WI38 (cell line): ENCODE measurements around the gene PIK3C2B.

Experiments used
- H3K4me3 ChIP-seq: 2 replicates; pipeline ENCODE4 v1.5.1; 2011; ENCODE audit warnings: low read depth, mild to moderate bottlenecking, control low read depth, low read length
- CTCF ChIP-seq: IDR thresholded peaks from 2 replicates; pipeline ENCODE4 v1.5.1; 2012; ENCODE audit warnings: low read depth, mild to moderate bottlenecking, control low read depth, low read length

Gene PIK3C2B

GRCh38 chr1:204448991-204449677 lies 45.5 kb downstream of the PIK3C2B start:
- no peak for TF ChIP-seq CTCF
- no peak overlapping the region for H3K4me3 ChIP-seq

- no peak overlapping the region for H3K4me3 ChIP-seq
- no peak for TF ChIP-seq CTCF
Measured at GRCh38 chr1:204448344-204448964, 46.2 kb downstream of the PIK3C2B start.

GRCh38 chr1:204447736-204448135 lies 46.9 kb downstream of the PIK3C2B start:
- no peak for TF ChIP-seq CTCF
- H3K4me3 ChIP-seq, result no peak overlapping the region

DNA sequence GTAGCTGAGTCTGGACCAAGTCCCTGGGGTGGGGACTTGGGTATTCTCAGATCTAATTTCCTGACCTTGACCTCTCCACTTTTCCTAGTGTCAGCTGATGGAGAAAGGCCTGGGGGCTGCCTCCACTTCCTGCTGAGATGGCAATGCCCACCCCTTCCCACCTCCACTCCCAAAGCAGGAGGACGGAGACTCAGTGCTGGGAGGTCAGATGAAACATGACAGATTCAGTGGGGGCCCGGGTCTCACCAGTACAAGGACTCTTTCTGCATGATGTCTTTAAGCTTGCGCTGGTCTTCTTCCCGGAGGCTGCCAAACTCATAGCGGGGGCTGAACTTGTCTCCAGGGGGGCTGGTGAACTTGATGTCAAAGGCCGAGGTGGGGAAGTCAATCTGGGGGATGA lies 47.4 kb downstream of the PIK3C2B start:
- no peak overlapping the region for H3K4me3 ChIP-seq
- TF ChIP-seq CTCF, result no peak

DNA sequence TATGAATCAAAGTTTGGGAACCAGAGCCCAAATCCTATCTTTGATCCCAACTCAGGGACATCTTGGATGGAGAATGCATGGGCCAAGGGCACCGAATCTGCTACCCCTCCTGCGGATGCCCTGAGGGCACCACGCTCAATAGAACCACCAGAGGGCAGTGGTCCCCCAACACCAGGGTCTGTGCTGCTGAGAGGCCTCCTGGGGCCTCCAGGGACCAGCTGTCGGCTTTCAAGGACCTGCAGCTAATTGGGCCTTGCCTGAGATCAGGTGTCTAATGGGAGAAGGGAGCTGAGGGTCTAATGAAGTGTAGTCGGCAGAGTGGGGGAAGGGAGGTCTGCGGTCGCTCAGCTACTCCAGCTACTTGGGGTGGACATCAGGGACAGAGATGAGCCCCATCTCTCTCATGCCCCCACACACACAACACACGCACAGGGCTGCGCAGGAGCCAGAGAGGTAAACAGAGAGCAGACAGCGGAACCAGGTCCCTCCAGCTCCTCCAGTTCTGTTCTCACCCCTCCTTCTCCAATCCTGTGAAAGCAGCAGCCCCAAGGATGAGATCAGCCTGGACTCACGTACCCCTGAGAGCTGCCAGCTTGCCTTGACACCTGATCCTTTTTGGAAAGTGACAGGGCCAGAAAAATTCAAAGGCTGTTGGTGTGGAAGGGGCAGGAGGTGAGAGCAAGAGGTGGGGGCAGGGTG lies 48.0 kb downstream of the PIK3C2B start:
- no peak overlapping the region for H3K4me3 ChIP-seq
- TF ChIP-seq CTCF, result peak; percentile 66

GRCh38 chr1:204445860-204446412 lies 48.7 kb downstream of the PIK3C2B start:
- TF ChIP-seq CTCF, result peak; percentile 64
- H3K4me3 ChIP-seq, result no peak overlapping the region
